DOHH2 (cell line): ENCODE results near the gene ACTG1.

ENCODE experiments used
- H3F3A ChIP-seq: fragments of 200-600 bp; sonication (generic), shearing (Covaris generic); 2 replicates; pipeline ENCODE4 v1.6.0; 2016; ENCODE audit warnings: antibody characterized with exemption, mild to moderate bottlenecking; ENCODE audit not compliant: control insufficient read depth, insufficient read depth
- H3K27ac ChIP-seq: fragments of 200-600 bp; sonication (generic); 2 replicates; pipeline ENCODE4 v1.5.1; 2014; ENCODE audit warnings: low read depth, mild to moderate bottlenecking, low read length, moderate library complexity
- H3K27me3 ChIP-seq: fragments of 200-600 bp; sonication (generic); 2 replicates; pipeline ENCODE4 v1.6.1; 2014; ENCODE audit warnings: mild to moderate bottlenecking, low read length, mixed read lengths; ENCODE audit not compliant: control insufficient read depth
- H3K36me3 ChIP-seq: fragments of 200-600 bp; sonication (generic); 2 replicates; pipeline ENCODE4 v1.6.1; 2014; ENCODE audit warnings: mild to moderate bottlenecking, low read length, moderate library complexity, mixed read lengths; ENCODE audit not compliant: control insufficient read depth
- H3K4me1 ChIP-seq: fragments of 200-600 bp; sonication (generic); 2 replicates; pipeline ENCODE4 v1.6.1; 2014; ENCODE audit warnings: mild to moderate bottlenecking, low read length, mixed read lengths; ENCODE audit not compliant: control insufficient read depth
- H3K4me2 ChIP-seq: fragments of 200-600 bp; sonication (generic); 2 replicates; pipeline ENCODE4 v1.6.0; 2014; ENCODE audit warnings: mild to moderate bottlenecking, low read length, moderate library complexity
- H3K4me3 ChIP-seq: fragments of 200-600 bp; sonication (generic); 2 replicates; pipeline ENCODE4 v1.5.1; 2014; ENCODE audit warnings: mild to moderate bottlenecking, low read length, mixed read lengths
- H3K79me2 ChIP-seq: fragments of 200-600 bp; sonication (generic); 2 replicates; pipeline ENCODE4 v1.6.1; 2014; ENCODE audit warnings: mild to moderate bottlenecking, low read length, mixed read lengths; ENCODE audit not compliant: control insufficient read depth
- H3K9me2 ChIP-seq: fragments of 200-600 bp; sonication (generic); replicated peaks from 2 replicates; pipeline ENCODE4 v1.6.1; 2014; ENCODE audit warnings: mild to moderate bottlenecking, low read length, mixed read lengths; ENCODE audit not compliant: control insufficient read depth
- H3K9me3 ChIP-seq: fragments of 200-600 bp; sonication (generic); 2 replicates; pipeline ENCODE4 v1.6.1; 2014; ENCODE audit warnings: antibody characterized with exemption, low read length, mixed read lengths; ENCODE audit not compliant: control insufficient read depth, insufficient read depth
- H4K20me1 ChIP-seq: fragments of 200-600 bp; sonication (generic); 2 replicates; pipeline ENCODE4 v1.6.0; 2014; ENCODE audit warnings: low read depth, mild to moderate bottlenecking, antibody characterized with exemption, low read length, moderate library complexity; ENCODE audit not compliant: control insufficient read depth, insufficient read depth
- CTCF ChIP-seq: fragments of 200-600 bp; sonication (generic); IDR thresholded peaks from one replicate; pipeline ENCODE4 v1.5.1; 2014; ENCODE audit warnings: antibody characterized with exemption, mild to moderate bottlenecking, low read depth, low read length; ENCODE audit not compliant: poor library complexity, severe bottlenecking
- EZH2phosphoT487 ChIP-seq: fragments of 200-600 bp; sonication (generic); IDR thresholded peaks from 2 replicates; pipeline ENCODE4 v1.6.1; 2017; ENCODE audit warnings: borderline replicate concordance, mild to moderate bottlenecking, antibody characterized with exemption, low read length, moderate library complexity, mixed read lengths

The ACTG1 gene

GRCh38 chr17:81547614-81547982, 35.0 kb upstream of the ACTG1 start:
- Histone ChIP-seq H3K36me3 (peaks cover 76% of the 10 kb centered on the region), H3K4me1 (peaks cover 12% of the 10 kb centered on the region), H3K27ac (no peak overlapping the region), H3K4me2 (no peak overlapping the region), H3K4me3 (no peak overlapping the region), H3K9me3 (no peaks in the 10 kb centered on the region), H3K79me2 (peaks cover 32% of the 10 kb centered on the region), H3K27me3 (no peaks in the 10 kb centered on the region), H4K20me1 (0 out of 2 replicates have a peak, but pooled peaks cover 5% of the 10 kb centered on the region), H3F3A (no peaks in the 10 kb centered on the region), H3K9me2 (no peaks in the 10 kb centered on the region)
- no peak for TF ChIP-seq CTCF
- no peak for TF ChIP-seq EZH2phosphoT487

DNA sequence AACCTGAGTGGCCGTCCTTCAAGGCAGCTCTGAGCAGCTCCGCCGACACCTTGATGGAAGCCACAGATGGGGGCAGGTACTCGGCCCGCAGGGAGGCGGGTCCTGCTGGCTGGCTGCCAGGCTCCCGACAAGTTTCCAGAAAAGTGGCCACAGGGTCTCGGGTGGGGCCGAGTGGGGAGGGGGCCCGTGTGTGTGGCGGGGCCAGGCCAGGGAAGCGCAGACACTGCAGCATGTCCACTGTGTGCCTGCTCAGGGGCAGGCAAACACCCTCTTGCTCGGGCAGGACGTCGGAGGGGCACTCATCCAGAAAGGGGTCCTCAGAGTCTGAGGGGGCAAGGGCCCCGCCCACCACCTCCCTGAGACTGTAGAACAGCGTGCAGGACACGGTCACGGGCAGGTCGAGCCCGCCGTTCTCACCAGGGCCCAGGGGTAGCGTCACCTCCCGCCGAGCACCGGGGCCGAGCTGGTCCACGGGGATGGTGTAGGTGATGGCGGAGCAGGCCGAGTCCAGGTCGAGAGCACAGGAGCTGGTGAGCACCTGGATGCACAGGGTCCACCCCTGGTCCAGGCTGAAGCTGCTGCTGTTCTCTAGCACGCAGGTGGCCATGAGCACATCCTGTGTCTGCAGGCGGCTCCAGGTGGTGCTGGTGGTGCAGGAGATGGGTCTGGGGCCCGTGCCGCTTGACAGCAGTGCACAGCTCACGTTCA, 34.5 kb upstream of the ACTG1 start:
- Histone ChIP-seq H3K4me3 (no peak overlapping the region), H3K79me2 (peaks cover 31% of the 10 kb centered on the region), H3K27ac (no peak overlapping the region), H3K9me2 (no peaks in the 10 kb centered on the region), H4K20me1 (0 out of 2 replicates have a peak, but pooled peaks cover 5% of the 10 kb centered on the region), H3K27me3 (no peaks in the 10 kb centered on the region), H3K4me2 (no peak overlapping the region), H3K36me3 (peaks cover 76% of the 10 kb centered on the region), H3K4me1 (peaks cover 12% of the 10 kb centered on the region), H3F3A (no peaks in the 10 kb centered on the region), H3K9me3 (no peaks in the 10 kb centered on the region)
- no peak for TF ChIP-seq EZH2phosphoT487
- TF ChIP-seq CTCF = no peak

DNA sequence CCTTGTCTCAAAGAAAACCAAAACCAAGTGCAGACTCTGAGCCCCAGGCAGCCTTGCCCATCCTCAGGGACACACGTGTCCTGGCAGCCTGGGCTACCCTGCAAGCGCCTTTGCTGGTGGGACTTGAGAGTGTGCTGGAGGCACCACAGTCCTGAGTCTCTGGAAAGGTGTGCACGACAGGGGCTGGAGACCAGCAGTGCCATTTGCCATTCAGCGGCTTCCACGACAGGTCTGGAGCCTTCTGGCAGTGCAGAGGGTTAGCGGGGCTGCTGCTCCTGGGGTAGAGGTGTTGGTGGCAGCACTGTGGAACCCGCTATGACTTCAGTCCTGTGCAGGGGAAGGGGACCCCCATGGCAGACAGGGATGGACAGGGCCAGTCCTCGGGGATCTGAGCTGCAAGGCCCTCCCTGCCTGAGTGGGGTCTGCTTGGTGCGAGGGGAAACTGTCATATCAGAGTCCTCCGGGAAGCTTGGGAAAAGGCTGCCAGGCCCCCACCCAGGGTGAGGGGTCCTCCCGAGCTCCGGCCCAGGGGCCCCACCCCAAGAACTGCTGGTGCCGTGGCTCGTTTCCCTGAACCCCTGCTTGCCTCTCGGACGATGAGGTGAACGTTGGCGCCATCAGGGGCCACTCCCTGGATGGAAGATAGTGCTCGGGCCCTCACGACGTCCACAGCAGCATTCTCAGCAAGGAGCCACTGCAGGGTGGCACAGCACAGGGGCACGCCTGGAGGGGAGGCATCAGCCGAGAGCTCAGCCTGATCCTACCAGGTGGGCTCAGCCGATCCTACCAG, 32.8 kb upstream of the ACTG1 start:
- H3K9me3 ChIP-seq = no peaks in the 10 kb centered on the region
- no peak overlapping the region for H3K4me2 ChIP-seq
- H3K4me1 ChIP-seq = peaks cover under 1% of the 10 kb centered on the region; the same call in 1 of the 2 replicates
- H3K36me3 ChIP-seq = peaks cover 71% of the 10 kb centered on the region
- H3K4me3 ChIP-seq = no peak overlapping the region
- peaks cover 14% of the 10 kb centered on the region for H3K79me2 ChIP-seq
- H4K20me1 ChIP-seq = no peaks in the 10 kb centered on the region
- H3F3A ChIP-seq = no peaks in the 10 kb centered on the region
- H3K27me3 ChIP-seq = no peaks in the 10 kb centered on the region
- no peak overlapping the region for H3K27ac ChIP-seq
- no peaks in the 10 kb centered on the region for H3K9me2 ChIP-seq
- TF ChIP-seq EZH2phosphoT487 = no peak
- no peak for TF ChIP-seq CTCF
